ENCODE measurements around the gene PRKRIP1.

DNA sequence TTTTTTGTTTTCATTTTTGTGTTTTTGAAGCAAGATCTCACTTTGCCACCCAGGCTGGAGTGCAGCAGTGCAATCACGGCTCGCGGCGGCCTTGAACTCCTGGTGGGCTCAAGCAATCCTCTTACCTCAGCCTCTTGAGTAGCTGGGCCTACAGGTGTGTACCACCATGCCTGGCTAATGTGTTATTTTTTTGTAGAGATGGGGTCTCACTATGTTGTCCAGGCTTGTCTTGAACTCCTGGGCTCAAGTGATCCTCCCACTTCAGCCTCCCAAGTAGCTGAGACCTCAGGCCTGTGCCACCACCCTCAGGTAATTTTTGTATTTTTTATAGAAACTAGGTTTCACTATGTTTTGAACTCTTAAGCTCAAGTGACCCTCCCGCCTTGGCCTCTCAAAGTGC lies 14.8 kb downstream of the PRKRIP1 start:
- TF ChIP-seq EZH2 (IDR thresholded peaks at IDR 0.05; ENCODE audit: borderline replicate concordance, low read length): no peak
- TF ChIP-seq, protein P1, sequence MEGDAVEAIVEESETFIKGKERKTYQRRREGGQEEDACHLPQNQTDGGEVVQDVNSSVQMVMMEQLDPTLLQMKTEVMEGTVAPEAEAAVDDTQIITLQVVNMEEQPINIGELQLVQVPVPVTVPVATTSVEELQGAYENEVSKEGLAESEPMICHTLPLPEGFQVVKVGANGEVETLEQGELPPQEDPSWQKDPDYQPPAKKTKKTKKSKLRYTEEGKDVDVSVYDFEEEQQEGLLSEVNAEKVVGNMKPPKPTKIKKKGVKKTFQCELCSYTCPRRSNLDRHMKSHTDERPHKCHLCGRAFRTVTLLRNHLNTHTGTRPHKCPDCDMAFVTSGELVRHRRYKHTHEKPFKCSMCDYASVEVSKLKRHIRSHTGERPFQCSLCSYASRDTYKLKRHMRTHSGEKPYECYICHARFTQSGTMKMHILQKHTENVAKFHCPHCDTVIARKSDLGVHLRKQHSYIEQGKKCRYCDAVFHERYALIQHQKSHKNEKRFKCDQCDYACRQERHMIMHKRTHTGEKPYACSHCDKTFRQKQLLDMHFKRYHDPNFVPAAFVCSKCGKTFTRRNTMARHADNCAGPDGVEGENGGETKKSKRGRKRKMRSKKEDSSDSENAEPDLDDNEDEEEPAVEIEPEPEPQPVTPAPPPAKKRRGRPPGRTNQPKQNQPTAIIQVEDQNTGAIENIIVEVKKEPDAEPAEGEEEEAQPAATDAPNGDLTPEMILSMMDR (conservative IDR thresholded peaks at IDR 0.05 in 1 of 2, IDR thresholded peaks at IDR 0.05 in 1 of 2; ENCODE audit: extremely low read depth in 1 of 2, insufficient read depth in 1 of 2, low read depth in 1 of 2, low read length in 2 of 2): no peak
